Measurements from ENCODE around the gene CHRND. TPM values are rescaled to one million over a fixed set of nuclear protein-coding genes. Genes with fewer than 3 reads are reported as not detected.

The CHRND gene
- total and polyA plus RNA-seq, 2 of the 4 experiments (the other 2 are of a cell fraction), result not detected

DNA sequence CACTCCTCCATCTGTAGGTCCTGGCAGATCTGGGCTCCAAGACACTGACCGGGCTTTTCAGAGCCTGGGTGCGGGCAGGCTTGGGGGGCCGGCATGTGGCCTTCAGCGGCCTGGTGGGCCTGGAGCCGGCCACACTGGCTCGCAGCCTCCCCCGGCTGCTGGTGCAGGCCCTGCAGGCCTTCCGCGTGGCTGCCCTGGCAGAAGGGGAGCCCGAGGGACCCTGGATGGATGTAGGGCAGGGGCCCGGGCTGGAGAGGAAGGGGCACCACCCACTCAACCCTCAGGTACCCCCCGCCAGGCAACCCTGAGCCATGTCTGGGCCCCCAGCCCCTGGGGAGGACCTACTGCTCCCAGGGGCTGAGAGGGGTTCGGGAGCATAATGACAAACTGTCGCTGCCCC lies 761 bp upstream of the CHRND start:
- ATAC-seq (ENCODE audit: low read depth) (no peak), DNase-seq (no peak)
- H3K9me3 ChIP-seq (ENCODE audit: control insufficient read depth, insufficient read depth, low read length), result no peaks in the 10 kb centered on the region
- in situ Hi-C loops (cut with MboI; ENCODE audit: low sequenced_read_pairs) (no loop called here), intact Hi-C loops (cut with micrococcal nuclease) (no loop called here), dilution Hi-C loops (cut with HindIII; ENCODE audit: low sequenced_read_pairs, unreplicated experiment) (no loop called here)
- H2BK20ac ChIP-seq (ENCODE audit: low read depth, low read length), result no peak overlapping the region
- no peak overlapping the region for H2BK5ac ChIP-seq (ENCODE audit: low read depth, low read length, poor library complexity, severe bottlenecking)
- no peak overlapping the region for H3K14ac ChIP-seq (replicated peaks; ENCODE audit: low read depth, low read length)
- no peak overlapping the region for H4K8ac ChIP-seq (ENCODE audit: low read depth in 2 of 2, low read length in 2 of 2)
- no peak overlapping the region for H2BK15ac ChIP-seq (ENCODE audit: low read depth, low read length)
- H3K9me1 ChIP-seq (ENCODE audit: insufficient read depth, low read length), result no peaks in the 10 kb centered on the region
- no peaks in the 10 kb centered on the region for H3K79me1 ChIP-seq (ENCODE audit: low read depth in 1 of 2, low read length in 2 of 2)
- ChIA-PET POLR2A (ENCODE audit: unreplicated experiment) (no interaction called here), CTCF (no interaction called here)
- no peaks in the 10 kb centered on the region for H3K36me3 ChIP-seq (ENCODE audit: control insufficient read depth, insufficient read depth, low read length)
- BruUV-seq (replicated peaks), result no TSS peak
- no peak overlapping the region for H3K4me2 ChIP-seq (ENCODE audit: low read depth, low read length)
- H3K4me1 ChIP-seq (ENCODE audit: control insufficient read depth, insufficient read depth, low read length), result no peaks in the 10 kb centered on the region
- H3K27ac ChIP-seq (ENCODE audit: insufficient read depth, low read length), result no peak overlapping the region
- H4K91ac ChIP-seq (ENCODE audit: insufficient read depth, low read depth, low read length), result no peak overlapping the region
- H3K27me3 ChIP-seq (ENCODE audit: control insufficient read depth, insufficient read depth, low read length), result peaks cover 69% of the 10 kb centered on the region
- no peak overlapping the region for H2BK120ac ChIP-seq (ENCODE audit: low read depth, low read length)
- H3K9ac ChIP-seq (ENCODE audit: low read depth, low read length), result no peak overlapping the region
- no peak overlapping the region for H3K56ac ChIP-seq (ENCODE audit: extremely low read depth, insufficient read depth, low read length)
- no peak for TF ChIP-seq RAD21 (IDR thresholded peaks at IDR 0.05; ENCODE audit: low read length)
- TF ChIP-seq CEBPB (IDR thresholded peaks at IDR 0.05; ENCODE audit: low read depth, low read length), result no peak
- 79% methylated on average over 4 of the region's 14 CpGs; no CpG with 5 or more reads in 1 of the 2 experiments for WGBS, 2 experiments (ENCODE audit: extremely low coverage in 2 of 2, insufficient read length in 1 of 2)
- H2AK5ac ChIP-seq (ENCODE audit: low read depth, low read length), result no peak overlapping the region
- H4K5ac ChIP-seq (ENCODE audit: low read depth, low read length), result no peak overlapping the region
- H2AFZ ChIP-seq (replicated peaks; ENCODE audit: low read length, poor library complexity), result no peak overlapping the region
- H3K23ac ChIP-seq (ENCODE audit: low read depth, low read length), result no peak overlapping the region
- no peak overlapping the region for H3K18ac ChIP-seq (ENCODE audit: low read depth, low read length)
- H2AK9ac ChIP-seq (replicated peaks; ENCODE audit: low read depth, low read length, poor library complexity), result no peak overlapping the region
- H4K20me1 ChIP-seq (ENCODE audit: insufficient read depth, low read length), result no peaks in the 10 kb centered on the region
- no peak overlapping the region for H3K4ac ChIP-seq (ENCODE audit: low read depth, low read length)
- H3K4me3 ChIP-seq (ENCODE audit: insufficient read depth, low read depth, low read length), result no peak overlapping the region
